ENCODE results near the gene CD82. TPM values are rescaled to one million over a fixed set of nuclear protein-coding genes. Genes with fewer than 3 reads are reported as not detected.

The CD82 gene
- total RNA-seq, 3 donors from 2014 or later (not counting 1 experiment from before 2014, with no cell fraction given), result 11.6 to 42.1 (median 13.0) TPM

- no peak for TF ChIP-seq CTCF (IDR thresholded peaks at IDR 0.05)
- DNase-seq (no peak), ATAC-seq (no peak)
- 81% methylated on average over 9 of the region's 9 CpGs for WGBS (ENCODE audit: insufficient coverage)
- no peaks in the 10 kb centered on the region for H3K36me3 ChIP-seq (ENCODE audit: control insufficient read depth, insufficient read depth, low read length)
- H3K4me1 ChIP-seq (ENCODE audit: control insufficient read depth, insufficient read depth, low read length), result peaks cover 4% of the 10 kb centered on the region
- H3K9me3 ChIP-seq (ENCODE audit: control insufficient read depth, insufficient read depth, low read length), result no peaks in the 10 kb centered on the region
- intact Hi-C loops (cut with micrococcal nuclease), result loop anchor here (1.0 kb wide), 2 partner anchors 251 to 427 kb away; no protein-coding TSS in a partner anchor
- Mint-ChIP-seq H3K27ac (no peak overlapping the region), H3K4me3 (no peak overlapping the region), H3K9me3 (no peaks in the 10 kb centered on the region), H3K4me1 (no peaks in the 10 kb centered on the region), H3K27me3 (ENCODE audit: low read depth in 2 of 2) (no peaks in the 10 kb centered on the region), H3K36me3 (no peaks in the 10 kb centered on the region)
- no peak overlapping the region for H3K4me3 ChIP-seq (ENCODE audit: low read length)
- H3K27ac ChIP-seq (ENCODE audit: low read length), result no peak overlapping the region
- no peaks in the 10 kb centered on the region for H3K27me3 ChIP-seq (ENCODE audit: control insufficient read depth, insufficient read depth, low read length)
Observed at GRCh38 chr11:44537679-44538078, 27.8 kb upstream of the CD82 start.

DNA sequence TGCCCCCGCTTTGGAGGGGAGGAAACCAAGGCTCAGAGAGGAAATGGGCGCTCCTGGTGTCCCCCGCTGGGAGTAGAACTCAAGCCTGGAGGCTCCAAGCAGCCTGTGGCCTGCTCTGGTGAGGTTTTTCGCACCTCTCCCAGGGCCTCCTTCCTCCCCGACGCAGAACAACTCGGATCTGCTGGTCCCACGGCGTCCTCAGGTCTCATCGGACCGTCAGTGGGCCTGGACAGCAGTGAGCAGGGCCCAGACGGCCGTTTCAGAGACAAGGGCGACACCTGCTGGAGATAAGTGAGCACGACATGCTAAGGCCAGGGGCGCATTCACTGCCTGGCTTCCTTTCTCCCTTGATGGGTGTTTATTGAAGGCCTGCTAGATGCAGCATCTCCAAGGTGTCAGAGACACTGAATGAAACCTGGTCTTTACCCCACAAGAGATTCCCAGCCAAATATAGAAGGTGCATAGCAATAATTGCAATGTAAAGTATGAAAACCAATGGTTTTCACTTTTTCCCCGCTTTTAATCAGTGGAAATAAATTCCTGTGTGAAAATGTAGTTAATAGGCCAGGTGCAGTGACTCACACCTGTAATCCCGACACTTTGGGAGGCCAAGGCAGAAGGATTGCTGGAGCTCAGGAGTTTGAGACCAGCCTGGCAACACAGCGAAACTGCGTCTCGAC lies 26.9 kb upstream of the CD82 start:
- DNase-seq, result peak; percentile 62 to 83
- no peaks in the 10 kb centered on the region for H3K27me3 Mint-ChIP-seq (ENCODE audit: low read depth in 2 of 2)
- H3K36me3 Mint-ChIP-seq, result no peaks in the 10 kb centered on the region
- no peaks in the 10 kb centered on the region for H3K9me3 ChIP-seq (ENCODE audit: control insufficient read depth, insufficient read depth, low read length)
- peaks cover 4% of the 10 kb centered on the region for H3K4me1 ChIP-seq (ENCODE audit: control insufficient read depth, insufficient read depth, low read length)
- no peak overlapping the region for H3K27ac Mint-ChIP-seq
- no peaks in the 10 kb centered on the region for H3K36me3 ChIP-seq (ENCODE audit: control insufficient read depth, insufficient read depth, low read length)
- peak; percentile 95 for TF ChIP-seq CTCF (IDR thresholded peaks at IDR 0.05)
- 30% methylated on average over 21 of the region's 21 CpGs for WGBS (ENCODE audit: insufficient coverage)
- no peak overlapping the region for H3K4me3 Mint-ChIP-seq
- intact Hi-C loops (cut with micrococcal nuclease), result loop anchor here (1.0 kb wide), 2 partner anchors 252 to 428 kb away; no protein-coding TSS in a partner anchor
- H3K9me3 Mint-ChIP-seq, result no peaks in the 10 kb centered on the region
- peak; percentile 83 to 93 (median 89) for ATAC-seq
- no peaks in the 10 kb centered on the region for H3K27me3 ChIP-seq (ENCODE audit: control insufficient read depth, insufficient read depth, low read length)
- H3K27ac ChIP-seq (ENCODE audit: low read length), result no peak overlapping the region
- no peak overlapping the region for H3K4me3 ChIP-seq (ENCODE audit: low read length)
- H3K4me1 Mint-ChIP-seq, result no peaks in the 10 kb centered on the region

DNA sequence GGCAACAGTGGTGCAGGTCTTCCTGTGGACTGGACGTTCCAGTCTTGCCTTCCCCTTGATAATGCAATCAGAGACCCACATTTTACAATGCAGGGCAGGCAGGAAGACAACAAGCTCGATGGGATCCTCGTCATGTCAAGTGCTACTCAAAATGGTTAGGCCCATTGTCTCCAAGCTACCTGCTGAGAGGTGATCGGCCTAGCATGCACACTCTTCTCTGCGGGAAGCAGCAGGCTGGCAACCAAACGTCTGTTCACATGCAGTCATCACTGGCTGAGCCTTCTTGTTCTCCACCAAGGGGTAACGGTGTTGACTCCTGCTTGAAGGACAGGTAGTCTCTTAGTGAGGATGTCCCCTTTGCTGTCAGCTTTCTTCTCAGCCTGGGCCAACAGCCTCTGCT lies 25.5 kb upstream of the CD82 start:
- no peak overlapping the region for H3K27ac Mint-ChIP-seq
- no peaks in the 10 kb centered on the region for H3K36me3 ChIP-seq (ENCODE audit: control insufficient read depth, insufficient read depth, low read length)
- no peak for DNase-seq
- H3K9me3 ChIP-seq (ENCODE audit: control insufficient read depth, insufficient read depth, low read length), result no peaks in the 10 kb centered on the region
- WGBS (ENCODE audit: insufficient coverage), result 81% methylated on average over 7 of the region's 7 CpGs
- H3K36me3 Mint-ChIP-seq, result no peaks in the 10 kb centered on the region
- H3K4me1 Mint-ChIP-seq, result no peaks in the 10 kb centered on the region
- H3K27me3 Mint-ChIP-seq (ENCODE audit: low read depth in 2 of 2), result no peaks in the 10 kb centered on the region
- no peaks in the 10 kb centered on the region for H3K9me3 Mint-ChIP-seq
- no peak for ATAC-seq
- no peak for TF ChIP-seq CTCF (IDR thresholded peaks at IDR 0.05)
- H3K27ac ChIP-seq (ENCODE audit: low read length), result no peak overlapping the region
- H3K4me1 ChIP-seq (ENCODE audit: control insufficient read depth, insufficient read depth, low read length), result peaks cover 4% of the 10 kb centered on the region
- H3K4me3 Mint-ChIP-seq, result no peak overlapping the region
- no peak overlapping the region for H3K4me3 ChIP-seq (ENCODE audit: low read length)
- no peaks in the 10 kb centered on the region for H3K27me3 ChIP-seq (ENCODE audit: control insufficient read depth, insufficient read depth, low read length)
- intact Hi-C loops (cut with micrococcal nuclease), result no loop called here

- H3K4me1 Mint-ChIP-seq, result no peaks in the 10 kb centered on the region
- no peaks in the 10 kb centered on the region for H3K27me3 Mint-ChIP-seq (ENCODE audit: low read depth in 2 of 2)
- DNase-seq (no peak), ATAC-seq (no peak)
- H3K36me3 Mint-ChIP-seq, result no peaks in the 10 kb centered on the region
- Histone ChIP-seq H3K4me1 (ENCODE audit: control insufficient read depth, insufficient read depth, low read length) (peaks cover 4% of the 10 kb centered on the region), H3K36me3 (ENCODE audit: control insufficient read depth, insufficient read depth, low read length) (no peaks in the 10 kb centered on the region), H3K9me3 (ENCODE audit: control insufficient read depth, insufficient read depth, low read length) (no peaks in the 10 kb centered on the region), H3K27me3 (ENCODE audit: control insufficient read depth, insufficient read depth, low read length) (no peaks in the 10 kb centered on the region), H3K4me3 (ENCODE audit: low read length) (no peak overlapping the region), H3K27ac (ENCODE audit: low read length) (no peak overlapping the region)
- intact Hi-C loops (cut with micrococcal nuclease), result no loop called here
- no peaks in the 10 kb centered on the region for H3K9me3 Mint-ChIP-seq
- H3K27ac Mint-ChIP-seq, result no peak overlapping the region
- no peak overlapping the region for H3K4me3 Mint-ChIP-seq
- no peak for TF ChIP-seq CTCF (IDR thresholded peaks at IDR 0.05)
- 88% methylated on average over 1 of the region's 2 CpGs for WGBS (ENCODE audit: insufficient coverage)
Observed at GRCh38 chr11:44540667-44541066, 24.8 kb upstream of the CD82 start.

All from natural killer cell (primary cell).